Posterior cingulate gyrus (tissue), 11 donors: ENCODE measurements around the gene LRRK1.
A peak's percentile ranks its signal among the peaks of the same experiment; 100 is the strongest.

ENCODE experiments used
- DNase-seq, 10 donors: peaks; one replicate each; pipeline versions ENCODE4 v3.0.0 to v3.0.0-alpha.2; 2020 to 2021; ENCODE audit warnings: mixed read lengths in 3 of 10
- intact Hi-C: fragments of 100-400 bp; cut with DNase I; formaldehyde crosslinking; loops from one replicate; pipeline ENCODE4 v1.15.1; 2023

Gene LRRK1

DNA sequence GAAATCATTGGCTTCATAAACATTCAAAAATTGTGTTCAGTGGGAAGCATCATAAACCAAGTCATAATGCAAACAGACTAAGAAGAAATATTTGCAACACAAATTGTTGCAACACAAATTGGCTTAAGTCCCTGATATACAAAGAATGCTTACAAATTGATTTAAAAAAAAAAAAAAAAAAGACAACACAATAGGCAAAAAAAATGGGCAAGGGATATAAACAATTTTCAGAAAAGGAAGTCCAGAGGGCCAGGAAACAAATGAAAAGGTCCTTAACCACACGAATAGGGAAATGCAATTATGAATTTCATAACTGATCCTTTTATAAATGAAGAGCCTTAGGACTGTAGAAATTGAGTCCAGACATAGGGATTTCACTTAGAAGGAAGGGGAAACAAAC is 98.9 kb downstream of the LRRK1 start:
- intact Hi-C loops: no loop called here
- DNase-seq: no peak

DNA sequence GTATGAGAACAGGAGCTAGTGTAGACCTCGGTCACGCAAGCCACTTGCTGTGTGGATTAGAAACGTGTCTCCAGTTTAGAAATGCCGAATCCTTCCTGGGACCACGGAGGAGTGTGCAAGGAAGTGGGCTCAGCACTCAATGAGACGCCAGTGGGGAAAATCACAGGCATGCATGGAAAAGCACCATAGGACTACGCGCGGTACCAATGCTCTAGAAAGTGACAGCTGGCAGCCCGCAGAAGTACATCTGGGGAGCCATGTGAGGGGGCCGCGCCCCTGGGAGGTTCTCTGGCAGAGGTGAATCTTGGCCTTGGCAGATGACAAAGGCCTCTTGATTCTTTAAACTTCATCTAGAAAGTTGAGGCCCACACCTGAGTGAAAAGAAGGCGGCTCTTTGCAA is 99.3 kb downstream of the LRRK1 start:
- intact Hi-C loops: no loop called here
- DNase-seq: no peak

DNA sequence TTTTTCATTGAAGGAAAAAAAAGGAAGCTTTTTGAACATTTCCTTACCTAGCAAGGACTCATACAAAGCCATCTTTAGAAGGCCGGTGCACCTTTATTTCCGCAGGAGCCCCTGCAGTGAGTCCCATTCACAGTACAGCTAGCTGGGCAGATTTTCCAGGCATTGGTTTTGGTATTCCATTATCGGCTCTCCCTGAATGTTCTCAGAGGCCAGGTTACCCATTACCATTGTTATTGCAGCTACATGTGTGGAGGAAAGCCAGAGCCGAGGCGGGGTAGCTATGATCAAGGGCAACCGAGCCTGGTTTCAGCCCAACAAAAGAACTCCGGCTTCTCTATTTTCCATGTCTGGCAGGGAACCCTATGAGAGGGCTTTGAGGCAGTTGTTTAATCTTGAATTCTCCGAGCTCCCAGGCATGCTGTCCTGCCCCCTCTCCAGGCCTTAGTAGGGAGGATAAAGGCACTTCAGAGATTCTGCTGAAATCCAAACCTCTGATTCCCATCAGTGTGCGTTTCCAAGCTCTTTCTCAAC is 100.3 kb downstream of the LRRK1 start:
- intact Hi-C loops: no loop called here
- no peak for DNase-seq

DNA sequence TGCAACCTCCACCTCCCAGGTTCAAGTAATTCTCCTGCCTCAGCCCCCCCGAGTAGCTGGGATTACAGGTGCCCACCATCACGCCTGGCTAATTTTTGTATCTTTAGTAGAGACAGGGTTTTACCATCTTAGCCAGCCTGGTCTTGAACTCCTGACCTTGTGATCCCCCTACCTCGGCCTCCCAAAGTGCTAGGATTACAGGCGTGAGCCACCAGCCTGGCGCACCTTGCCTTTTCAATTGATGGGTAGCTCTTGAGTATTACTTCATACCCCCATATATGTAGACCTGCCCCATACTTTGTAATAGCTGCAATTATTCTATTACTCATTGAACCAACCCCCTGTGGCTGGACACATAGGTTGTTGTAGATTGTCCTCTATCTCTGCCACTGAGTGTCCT is 101.3 kb downstream of the LRRK1 start:
- intact Hi-C loops: no loop called here
- no peak for DNase-seq

DNA sequence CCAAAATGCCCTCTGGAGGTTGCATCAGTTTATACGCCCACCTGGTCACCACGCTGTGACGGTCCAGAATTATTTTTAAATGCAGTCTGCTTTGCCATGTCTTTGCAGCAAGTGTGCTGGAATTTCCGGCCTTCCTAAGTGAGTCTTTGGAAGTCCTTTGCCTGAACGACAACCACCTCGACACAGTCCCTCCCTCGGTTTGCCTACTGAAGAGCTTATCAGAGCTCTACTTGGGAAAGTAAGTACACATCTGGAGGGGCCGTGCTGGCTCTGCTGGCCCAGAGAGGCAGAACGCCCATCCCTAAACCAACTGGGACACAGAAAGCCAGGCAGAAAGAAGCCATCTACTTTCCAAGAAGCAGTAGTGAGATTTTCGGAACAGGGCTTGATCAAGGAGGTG is 101.8 kb downstream of the LRRK1 start:
- intact Hi-C loops: no loop called here
- no peak for DNase-seq

DNA sequence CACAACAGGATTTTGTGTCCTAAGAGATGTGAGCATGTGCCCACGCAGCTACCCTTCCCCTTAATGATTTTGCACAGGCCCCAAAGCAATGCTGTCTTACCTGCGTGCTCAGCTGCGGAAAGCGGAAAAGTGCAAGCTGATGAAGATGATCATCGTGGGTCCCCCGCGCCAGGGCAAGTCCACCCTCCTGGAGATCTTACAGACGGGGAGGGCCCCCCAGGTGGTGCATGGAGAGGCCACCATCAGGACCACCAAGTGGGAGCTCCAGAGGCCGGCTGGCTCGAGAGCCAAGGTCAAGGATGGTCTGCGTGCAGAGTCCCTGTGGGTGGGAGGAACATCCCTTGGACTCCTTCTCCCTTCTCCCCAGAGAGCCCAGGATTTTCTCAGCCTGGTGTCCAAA is 103.1 kb downstream of the LRRK1 start:
- no peak for DNase-seq

DNA sequence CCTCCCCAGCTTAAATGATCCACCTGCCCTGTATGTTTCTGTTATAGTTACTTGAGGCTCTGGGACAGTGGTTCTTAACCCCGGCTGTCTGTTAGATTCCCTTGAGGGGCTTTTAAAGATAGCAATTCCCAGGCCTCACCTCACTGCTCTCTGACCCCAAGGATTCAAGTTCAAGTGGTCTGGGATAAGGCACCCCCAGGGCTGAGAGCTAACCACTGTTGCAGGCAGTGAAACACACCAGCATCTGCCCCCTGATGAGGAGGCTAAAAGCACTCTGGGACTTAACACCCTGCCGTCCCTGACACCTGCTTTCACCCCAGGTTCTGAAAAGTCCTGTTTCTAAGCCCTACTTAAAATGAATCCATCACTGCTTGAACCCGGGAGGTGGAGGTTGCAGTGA is 103.7 kb downstream of the LRRK1 start:
- intact Hi-C loops: no loop called here

More for the DNA sequence above, 103.1 kb downstream of the LRRK1 start:
- intact Hi-C loops: no loop called here

DNA sequence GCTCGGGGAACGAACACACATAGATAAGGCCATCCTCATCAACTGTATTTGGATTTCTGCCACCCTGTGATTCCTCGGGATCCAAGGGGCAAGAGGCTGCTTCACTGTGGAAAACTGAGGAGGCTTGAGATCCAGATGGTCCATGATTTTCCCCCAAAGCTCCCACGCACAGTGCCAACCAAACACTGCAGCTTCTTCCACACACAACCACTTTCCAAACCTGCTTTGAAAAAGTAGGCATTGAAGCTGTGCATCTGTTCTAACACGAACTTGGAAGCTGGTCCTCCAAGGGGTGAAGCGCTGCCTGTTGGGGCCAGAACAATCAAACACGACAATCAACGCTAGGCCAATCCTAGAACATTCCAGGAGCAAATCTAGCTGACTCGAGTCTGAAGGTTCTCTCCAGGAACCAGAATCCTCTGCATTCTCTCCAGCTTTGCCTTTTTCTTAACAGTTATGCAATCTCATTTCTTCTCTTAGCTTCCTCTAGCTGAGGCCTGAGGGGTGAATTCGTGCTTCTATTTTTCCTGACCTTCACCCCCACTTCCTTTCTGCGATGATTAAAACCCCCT is 104.4 kb downstream of the LRRK1 start:
- intact Hi-C loops: no loop called here
- DNase-seq: peak in 2 of 10 donors; percentile 39 to 46

More for the DNA sequence above, 103.7 kb downstream of the LRRK1 start:
- no peak for DNase-seq

DNA sequence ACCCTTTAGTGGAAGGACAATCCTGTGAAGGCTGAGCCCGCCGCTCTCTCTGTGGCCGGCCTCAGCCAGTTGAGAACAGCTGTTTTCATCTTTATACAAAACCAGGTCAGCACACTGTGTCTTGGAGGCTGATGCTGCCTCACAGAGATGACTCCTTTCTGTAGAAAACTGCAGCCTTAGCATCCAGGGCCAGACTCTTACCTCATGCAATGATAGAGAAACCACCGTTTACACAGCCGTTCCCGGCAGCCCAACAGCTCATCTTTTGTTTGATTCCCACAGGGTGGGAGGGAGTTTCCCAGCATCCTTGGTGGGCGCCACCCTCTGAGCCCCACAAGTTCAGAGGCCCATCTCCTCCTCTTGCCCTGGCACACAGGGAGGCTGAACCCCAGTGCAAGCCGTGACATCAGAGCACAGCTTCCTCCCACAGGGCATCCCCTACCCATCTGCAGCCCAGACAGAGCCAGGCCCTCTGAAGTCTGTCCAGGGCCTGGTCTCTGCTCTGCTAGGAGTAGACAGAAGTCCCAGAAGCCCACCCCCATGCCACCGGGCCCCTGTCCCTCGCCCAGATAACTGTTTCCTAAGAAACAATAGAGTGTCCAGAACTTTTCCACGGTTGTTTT is 105.0 kb downstream of the LRRK1 start:
- intact Hi-C loops: no loop called here
- DNase-seq: peak in 3 of 10 donors; percentile 26 to 60 (median 34)

DNA sequence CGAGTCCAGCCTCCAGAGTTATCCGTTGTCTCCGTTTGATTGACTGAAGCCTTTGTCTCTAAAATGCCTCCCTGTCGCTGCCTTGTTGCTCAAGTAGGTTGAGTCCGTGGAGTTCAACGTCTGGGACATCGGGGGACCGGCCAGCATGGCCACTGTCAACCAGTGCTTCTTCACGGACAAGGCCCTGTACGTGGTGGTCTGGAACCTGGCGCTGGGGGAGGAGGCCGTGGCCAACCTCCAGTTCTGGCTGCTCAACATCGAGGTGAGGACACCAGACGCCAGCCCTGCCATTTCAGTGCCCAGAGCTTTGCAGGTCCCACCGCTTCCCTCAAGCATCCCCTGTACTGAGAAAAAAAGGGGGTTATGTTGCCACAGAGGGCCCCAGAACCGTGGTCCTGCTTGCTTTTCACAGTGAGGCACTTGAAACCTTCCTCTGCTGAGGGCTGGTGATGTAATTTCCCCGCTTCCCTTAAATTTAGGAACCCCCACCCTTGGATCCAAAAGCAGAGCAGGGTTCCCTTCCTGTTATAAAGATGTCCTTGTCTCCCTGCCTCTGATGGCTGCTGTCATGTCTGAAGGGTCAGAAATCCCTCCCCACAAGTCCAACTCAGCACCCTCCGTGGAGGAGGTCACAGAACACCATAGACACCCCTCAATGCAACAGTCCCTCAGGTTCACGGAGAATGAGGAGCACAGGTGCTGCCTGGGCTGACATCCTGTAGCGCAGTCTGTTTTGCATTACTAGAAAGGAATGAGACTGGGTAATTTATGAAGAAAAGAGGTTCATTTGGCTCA is 105.7 kb downstream of the LRRK1 start:
- no peak for DNase-seq
- intact Hi-C loops: no loop called here

DNA sequence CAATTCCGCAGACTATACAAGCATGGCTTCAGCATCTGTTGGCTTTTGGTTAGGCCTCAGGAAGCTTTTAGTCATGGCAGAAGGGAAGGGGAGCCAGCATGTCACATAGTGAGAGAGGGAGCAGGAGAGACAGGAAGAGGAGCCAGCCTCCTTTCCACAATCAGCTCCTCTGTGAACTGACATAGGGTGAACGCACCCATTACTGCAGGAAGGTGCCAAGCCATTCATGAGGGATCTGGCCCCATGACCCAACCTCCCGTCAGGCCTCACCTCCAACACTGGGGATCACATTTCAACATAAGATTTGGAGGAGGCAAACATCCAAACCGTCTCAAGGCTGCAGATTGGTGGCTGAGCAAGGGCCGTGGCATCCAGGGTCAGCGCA is 106.3 kb downstream of the LRRK1 start:
- DNase-seq: no peak
- intact Hi-C loops: no loop called here

DNA sequence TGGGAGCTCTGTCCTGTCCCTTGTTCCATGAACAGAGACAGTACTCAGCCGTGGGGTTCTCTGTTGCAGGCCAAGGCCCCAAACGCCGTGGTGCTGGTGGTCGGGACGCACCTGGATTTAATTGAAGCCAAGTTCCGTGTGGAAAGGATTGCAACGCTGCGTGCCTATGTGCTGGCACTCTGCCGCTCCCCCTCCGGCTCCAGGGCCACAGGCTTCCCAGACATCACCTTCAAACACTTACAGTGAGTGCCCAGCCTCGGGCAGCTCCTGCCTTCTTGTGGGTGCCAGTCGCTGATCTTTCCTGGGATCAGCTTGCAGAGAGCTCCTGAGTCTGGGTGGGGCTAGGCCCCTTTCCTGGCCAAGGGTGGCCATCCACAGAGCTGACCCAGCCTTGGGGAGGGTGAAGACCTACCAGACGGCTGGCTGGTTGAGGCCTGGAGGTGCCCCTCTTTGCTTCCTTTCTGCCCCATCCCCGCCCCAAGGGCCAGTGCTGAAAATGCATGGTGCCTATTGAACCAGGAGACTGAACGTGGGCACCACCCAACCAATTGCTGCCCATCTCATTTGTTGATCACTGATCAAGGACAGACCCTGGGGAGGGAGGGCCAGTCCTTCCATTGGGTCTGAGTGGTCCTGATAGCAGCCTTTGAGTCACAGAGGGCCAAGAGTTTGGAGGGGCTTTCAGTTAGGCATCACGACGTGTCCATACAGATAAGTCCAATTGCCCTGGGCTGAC is 106.9 kb downstream of the LRRK1 start:
- intact Hi-C loops: no loop called here
- DNase-seq: peak in 1 of 10 donors; percentile 79

DNA sequence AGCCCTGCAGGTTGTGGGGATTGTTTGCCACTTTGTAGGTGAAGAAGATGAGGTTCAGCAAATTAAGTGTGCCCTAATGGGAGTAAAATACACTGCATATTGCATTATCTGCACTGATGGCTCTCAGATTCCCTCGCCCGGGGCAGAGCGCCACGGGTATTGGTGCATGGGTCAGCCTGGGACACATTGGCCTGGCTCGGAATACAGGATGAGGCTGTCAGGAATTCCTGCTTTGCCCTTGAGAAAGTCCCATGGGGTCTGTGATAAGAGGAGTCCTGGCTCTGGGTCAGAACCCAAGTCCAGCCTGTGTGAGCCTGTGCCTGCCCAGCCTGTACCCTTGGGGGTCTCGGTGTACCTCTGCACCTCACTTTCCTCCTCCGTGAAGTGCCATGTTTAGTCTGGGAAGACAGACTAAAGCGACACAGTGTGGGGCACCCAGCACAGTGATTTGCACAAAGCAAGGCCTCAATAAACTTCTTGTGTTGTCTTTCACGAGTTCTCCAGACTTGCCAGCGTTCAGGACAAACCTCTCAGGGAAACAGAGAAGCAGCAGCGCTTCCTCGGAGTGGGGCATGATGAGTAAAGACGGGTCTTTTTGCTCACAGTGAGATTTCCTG is 107.6 kb downstream of the LRRK1 start:
- intact Hi-C loops: no loop called here
- DNase-seq: peak in 1 of 10 donors; percentile 61

DNA sequence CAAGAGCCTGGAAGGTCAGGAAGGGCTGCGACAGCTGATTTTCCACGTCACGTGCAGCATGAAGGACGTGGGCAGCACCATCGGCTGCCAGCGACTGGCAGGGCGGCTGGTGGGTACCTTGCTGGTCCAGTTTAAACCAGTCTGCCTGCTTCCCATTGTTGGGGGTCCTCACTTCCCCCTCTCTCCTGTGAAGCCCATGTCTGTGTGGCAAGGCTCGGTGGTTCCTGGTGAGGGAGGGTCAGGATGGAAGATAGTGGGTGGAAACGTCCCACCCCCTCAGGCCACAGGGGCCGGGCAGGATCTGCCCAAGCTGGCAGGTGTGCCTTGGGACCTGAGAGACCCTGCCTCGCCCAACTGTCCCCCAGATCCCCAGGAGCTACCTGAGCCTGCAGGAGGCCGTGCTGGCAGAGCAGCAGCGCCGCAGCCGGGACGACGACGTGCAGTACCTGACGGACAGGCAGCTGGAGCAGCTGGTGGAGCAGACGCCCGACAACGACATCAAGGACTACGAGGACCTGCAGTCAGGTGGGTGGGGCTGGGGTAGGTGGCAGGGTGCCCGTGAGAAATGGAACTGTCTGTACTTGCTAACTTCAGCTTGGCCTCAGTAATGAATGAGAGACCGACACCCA is 108.2 kb downstream of the LRRK1 start:
- intact Hi-C loops: no loop called here
- peak in 1 of 10 donors; percentile 77 for DNase-seq

DNA sequence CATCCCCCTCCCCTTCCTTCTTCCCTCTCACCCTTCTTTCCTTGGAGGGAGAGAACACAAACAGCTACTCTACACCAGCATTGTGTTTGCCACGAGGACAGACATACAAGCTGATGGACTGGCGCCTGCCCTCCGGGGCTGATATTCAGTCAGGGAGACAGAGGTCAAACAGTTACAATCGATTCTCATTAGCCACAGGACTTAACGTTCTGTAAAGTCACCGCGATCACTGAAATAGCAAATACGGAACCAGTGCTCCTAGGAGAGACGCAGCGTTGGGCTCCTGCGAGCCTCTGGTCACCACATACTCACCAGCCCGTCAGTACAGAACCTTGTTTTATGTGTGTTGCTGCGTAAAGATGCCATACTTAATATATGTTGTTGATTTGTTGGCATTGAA is 108.8 kb downstream of the LRRK1 start:
- DNase-seq: peak in 1 of 10 donors; percentile 72
- intact Hi-C loops: no loop called here

DNA sequence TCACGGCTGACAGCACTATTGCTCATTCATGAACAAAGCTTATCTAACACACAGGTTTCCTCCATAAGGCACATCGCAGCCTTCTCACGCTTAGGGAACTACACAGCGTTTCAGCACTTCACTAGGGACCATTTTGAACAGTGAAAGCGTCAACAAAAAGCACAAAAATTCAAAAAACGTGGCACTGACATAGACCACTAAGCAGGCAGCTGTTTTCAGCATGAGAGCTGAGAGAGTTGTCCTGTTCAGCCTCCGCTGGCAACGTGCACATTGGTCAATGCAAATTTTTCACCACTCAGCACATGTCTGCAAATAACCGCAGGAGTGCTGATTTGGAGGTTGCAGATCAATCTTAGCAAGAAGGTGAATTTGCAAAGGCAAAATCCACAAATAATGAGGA is 109.2 kb downstream of the LRRK1 start:
- intact Hi-C loops: no loop called here

DNA sequence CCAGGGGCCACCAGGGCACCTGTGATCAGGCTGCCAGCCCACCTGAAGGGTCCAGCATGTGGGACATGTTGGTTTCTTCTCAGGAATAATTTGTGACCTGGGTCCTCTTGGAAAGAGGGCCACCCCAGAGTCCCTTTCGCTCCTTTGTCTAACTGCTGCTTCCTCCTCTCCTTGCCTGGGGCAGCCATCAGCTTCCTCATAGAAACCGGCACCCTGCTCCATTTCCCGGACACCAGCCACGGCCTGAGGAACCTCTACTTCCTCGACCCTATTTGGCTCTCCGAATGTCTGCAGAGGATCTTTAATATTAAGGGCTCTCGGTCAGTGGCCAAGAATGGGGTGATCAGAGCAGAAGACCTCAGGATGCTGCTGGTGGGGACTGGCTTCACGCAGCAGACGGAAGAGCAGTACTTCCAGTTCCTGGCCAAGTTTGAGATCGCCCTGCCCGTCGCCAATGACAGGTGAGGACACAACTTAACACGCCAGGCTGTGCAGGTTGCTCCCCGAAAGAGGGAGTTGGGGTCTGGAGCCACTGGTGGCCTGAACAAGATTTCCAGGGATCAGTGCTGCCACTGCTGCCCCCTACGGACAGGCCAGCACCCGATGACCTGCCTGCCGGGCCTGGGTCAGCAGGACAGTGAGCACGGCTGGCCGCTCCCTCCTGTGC is 109.7 kb downstream of the LRRK1 start:
- intact Hi-C loops: no loop called here
- peak in 2 of 10 donors; percentile 50 to 81 for DNase-seq

More for the DNA sequence above, 109.2 kb downstream of the LRRK1 start:
- peak in 1 of 10 donors; percentile 41 for DNase-seq

DNA sequence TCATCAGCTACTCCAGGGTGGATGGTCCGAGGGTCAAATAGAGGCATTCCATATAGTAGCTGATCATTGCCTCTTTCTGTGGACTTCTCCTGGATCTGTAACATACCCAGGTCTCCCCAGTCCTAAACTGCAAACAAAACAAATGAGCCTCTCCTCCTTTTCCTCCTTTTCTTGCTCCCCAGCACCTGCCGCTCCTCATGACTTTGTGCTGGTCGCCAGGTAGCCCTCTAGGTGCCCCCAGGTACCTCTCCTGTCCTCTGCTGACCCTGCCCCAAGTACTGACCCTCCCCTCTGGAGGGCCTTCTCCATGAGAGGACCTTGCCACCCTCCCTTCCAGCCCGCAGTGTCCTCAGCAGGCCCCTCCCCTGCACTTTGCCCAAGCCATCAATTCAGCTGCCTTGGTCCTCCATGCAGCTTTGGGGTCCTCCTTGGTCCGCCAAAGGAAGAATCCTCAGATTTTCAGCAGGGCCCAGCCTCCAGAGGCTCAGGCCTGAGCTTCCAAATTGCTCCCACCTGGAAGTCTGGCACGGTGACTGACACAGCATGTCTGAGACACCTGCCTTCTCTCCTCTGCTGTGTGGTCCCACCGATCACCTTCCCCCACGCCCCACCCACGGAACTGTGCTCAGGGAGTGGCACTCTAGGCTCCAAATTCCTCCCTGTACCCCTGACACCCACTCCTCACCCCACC is 111.0 kb downstream of the LRRK1 start:
- DNase-seq: peak in 2 of 10 donors; percentile 64
- intact Hi-C loops: no loop called here

DNA sequence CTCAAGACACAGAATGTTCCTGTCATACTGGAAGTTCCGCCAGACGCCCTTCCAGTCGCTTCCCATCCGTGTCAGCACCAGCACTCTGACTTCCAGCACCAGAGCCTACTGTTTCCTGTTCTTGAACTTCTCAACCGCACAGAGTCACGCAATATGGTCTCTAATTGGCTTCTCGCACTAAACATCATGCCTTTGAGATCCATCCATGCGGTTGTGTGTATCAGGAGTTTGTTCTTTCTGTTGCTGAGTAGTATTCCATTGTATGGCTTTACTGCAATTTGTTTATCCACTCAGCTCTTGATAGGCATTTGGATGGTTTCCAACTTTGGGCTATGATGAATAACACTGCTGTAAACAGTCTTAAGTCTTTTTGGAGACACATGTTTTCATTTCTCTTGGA is 112.1 kb downstream of the LRRK1 start:
- DNase-seq: peak in 1 of 10 donors; percentile 22
- intact Hi-C loops: no loop called here
